ENCODE measurements around the gene MAPRE2. TPM values are rescaled to one million over a fixed set of nuclear protein-coding genes. Genes with fewer than 3 reads are reported as not detected.

MAPRE2 gene
- total RNA-seq, 1 experiment from 2014 or later: 29.4 TPM

GRCh38 chr18:35121038-35121437 is 79.8 kb downstream of the MAPRE2 start:
- H3K9me3 Mint-ChIP-seq: no peaks in the 10 kb centered on the region
- H3K27ac Mint-ChIP-seq: 0 out of 7 replicates have a peak overlapping the region, but pooled peaks of 1 of the 3 experiments have one; percentile 12
- Histone ChIP-seq H3K79me2 (ENCODE audit: insufficient read depth, low read length) (no peaks in the 10 kb centered on the region), H4K20me1 (ENCODE audit: control insufficient read depth, insufficient read depth, insufficient read length) (no peaks in the 10 kb centered on the region), H3K4me2 (ENCODE audit: insufficient read depth, insufficient read length, low read length) (no peak overlapping the region), H2BK15ac (ENCODE audit: low read depth, low read length) (no peak overlapping the region), H3K79me1 (ENCODE audit: insufficient read depth, low read depth, low read length, poor library complexity, severe bottlenecking) (no peaks in the 10 kb centered on the region), H2BK20ac (ENCODE audit: low read depth, low read length, poor library complexity, severe bottlenecking) (no peak overlapping the region), H2BK120ac (ENCODE audit: low read depth, low read length, poor library complexity, severe bottlenecking) (no peak overlapping the region), H3T11ph (ENCODE audit: low read length) (no peak overlapping the region), H3K23ac (ENCODE audit: insufficient read length, low read depth, low read length) (no peak overlapping the region), H4K5ac (ENCODE audit: insufficient read length, low read depth, low read length) (no peak overlapping the region), H2AK5ac (ENCODE audit: insufficient read length, low read length) (no peak overlapping the region), H3K4ac (ENCODE audit: low read depth, low read length) (no peak overlapping the region), H3K27me3 (ENCODE audit: insufficient read depth, low read length) (no peaks in the 10 kb centered on the region), H4K91ac (ENCODE audit: insufficient read length, low read depth, low read length) (no peak overlapping the region), H3K14ac (ENCODE audit: insufficient read depth, low read length) (no peak overlapping the region), H3K9me3 (ENCODE audit: control insufficient read depth, low read depth, low read length) (no peaks in the 10 kb centered on the region), H3K18ac (ENCODE audit: insufficient read length, low read depth, low read length) (no peak overlapping the region), H4K8ac (replicated peaks; ENCODE audit: insufficient read length, low read depth, low read length) (no peak overlapping the region), H3K27ac (ENCODE audit: insufficient read length, low read depth, low read length) (no peak overlapping the region), H3K4me1 (ENCODE audit: insufficient read depth, low read length) (no peaks in the 10 kb centered on the region; the same call in 1 of the 2 replicates), H3K56ac (ENCODE audit: insufficient read length, low read depth, low read length) (no peak overlapping the region), H2AFZ (ENCODE audit: low read length) (no peak overlapping the region), H3K23me2 (ENCODE audit: insufficient read length, low read depth, low read length, poor library complexity, severe bottlenecking) (no peaks in the 10 kb centered on the region), H3K9ac (ENCODE audit: extremely low read depth, insufficient read length, low read length) (no peak overlapping the region), H2BK5ac (ENCODE audit: insufficient read length, low read length) (no peak overlapping the region), H2BK12ac (ENCODE audit: insufficient read length, low read depth, low read length) (no peak overlapping the region)
- H3K36me3 Mint-ChIP-seq (ENCODE audit: insufficient read depth in 1 of 3, low read depth in 3 of 3): peaks cover 0 to 3% (median 0%) of the 10 kb centered on the region in 3 experiments; a peak in 2 of 7 replicates
- TF ChIP-seq, protein P1, sequence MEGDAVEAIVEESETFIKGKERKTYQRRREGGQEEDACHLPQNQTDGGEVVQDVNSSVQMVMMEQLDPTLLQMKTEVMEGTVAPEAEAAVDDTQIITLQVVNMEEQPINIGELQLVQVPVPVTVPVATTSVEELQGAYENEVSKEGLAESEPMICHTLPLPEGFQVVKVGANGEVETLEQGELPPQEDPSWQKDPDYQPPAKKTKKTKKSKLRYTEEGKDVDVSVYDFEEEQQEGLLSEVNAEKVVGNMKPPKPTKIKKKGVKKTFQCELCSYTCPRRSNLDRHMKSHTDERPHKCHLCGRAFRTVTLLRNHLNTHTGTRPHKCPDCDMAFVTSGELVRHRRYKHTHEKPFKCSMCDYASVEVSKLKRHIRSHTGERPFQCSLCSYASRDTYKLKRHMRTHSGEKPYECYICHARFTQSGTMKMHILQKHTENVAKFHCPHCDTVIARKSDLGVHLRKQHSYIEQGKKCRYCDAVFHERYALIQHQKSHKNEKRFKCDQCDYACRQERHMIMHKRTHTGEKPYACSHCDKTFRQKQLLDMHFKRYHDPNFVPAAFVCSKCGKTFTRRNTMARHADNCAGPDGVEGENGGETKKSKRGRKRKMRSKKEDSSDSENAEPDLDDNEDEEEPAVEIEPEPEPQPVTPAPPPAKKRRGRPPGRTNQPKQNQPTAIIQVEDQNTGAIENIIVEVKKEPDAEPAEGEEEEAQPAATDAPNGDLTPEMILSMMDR (conservative IDR thresholded peaks at IDR 0.05): no peak
- DNase-seq: no peak
- peaks cover 19 to 29% of the 10 kb centered on the region in 2 experiments for H3K4me1 Mint-ChIP-seq
- no peak overlapping the region for H3K4me3 Mint-ChIP-seq
- WGBS (ENCODE audit: extremely low coverage, insufficient read length, low lambda C conversion rate): no CpG with 5 or more reads among the region's 3 CpGs
- no peaks in the 10 kb centered on the region for H3K27me3 Mint-ChIP-seq (ENCODE audit: low read depth)

Measured in H9 (cell line).